Neural cell (in vitro differentiated cells): ENCODE data around the gene CKB.

Experiments used
- EP300 ChIP-seq: fragments of 450-650 bp; conservative IDR thresholded peaks from 2 replicates; pipeline ENCODE4 v1.6.1; 2014; ENCODE audit warnings: antibody characterized with exemption, mild to moderate bottlenecking, moderate library complexity; ENCODE audit not compliant: poor library complexity, severe bottlenecking
- EZH2 ChIP-seq: fragments of 200-600, 300-800 bp; shearing (Covaris generic), sonication (generic); IDR thresholded peaks from 2 replicates; pipeline ENCODE4 v1.6.1; 2014; ENCODE audit warnings: antibody characterized with exemption, low read length, borderline replicate concordance, mild to moderate bottlenecking; ENCODE audit not compliant: insufficient read depth, poor library complexity, severe bottlenecking
- MXI1 ChIP-seq: fragments of 450-650 bp; conservative IDR thresholded peaks from 2 replicates; pipeline ENCODE4 v1.6.1; 2014; ENCODE audit warnings: antibody characterized with exemption, mild to moderate bottlenecking; ENCODE audit not compliant: poor library complexity, severe bottlenecking
- POLR2AphosphoS5 ChIP-seq: IDR thresholded peaks from 2 replicates; pipeline ENCODE4 v1.6.1; 2012
- RAD21 ChIP-seq: fragments of 450-650 bp; conservative IDR thresholded peaks from 2 replicates; pipeline ENCODE4 v1.6.1; 2014; ENCODE audit warnings: antibody characterized with exemption, mild to moderate bottlenecking, moderate library complexity
- SMC3 ChIP-seq: fragments of 450-650 bp; conservative IDR thresholded peaks from 2 replicates; pipeline ENCODE4 v1.6.1; 2014; ENCODE audit warnings: antibody characterized with exemption, mild to moderate bottlenecking, moderate library complexity; ENCODE audit not compliant: poor library complexity
- TAF1 ChIP-seq: IDR thresholded peaks from 2 replicates; pipeline ENCODE4 v1.6.1; 2012; ENCODE audit warnings: low read depth
- TF ChIP-seq, protein P1 (sequence below): fragments of 450-650 bp; IDR thresholded peaks from 2 replicates; pipeline ENCODE4 v1.5.1; 2014; ENCODE audit warnings: antibody characterized with exemption, mild to moderate bottlenecking, moderate library complexity; ENCODE audit not compliant: poor library complexity, severe bottlenecking
- TF ChIP-seq, protein P2 (sequence below): IDR thresholded peaks from 2 replicates; pipeline ENCODE4 v1.6.1; 2012; ENCODE audit warnings: borderline replicate concordance

DNA sequence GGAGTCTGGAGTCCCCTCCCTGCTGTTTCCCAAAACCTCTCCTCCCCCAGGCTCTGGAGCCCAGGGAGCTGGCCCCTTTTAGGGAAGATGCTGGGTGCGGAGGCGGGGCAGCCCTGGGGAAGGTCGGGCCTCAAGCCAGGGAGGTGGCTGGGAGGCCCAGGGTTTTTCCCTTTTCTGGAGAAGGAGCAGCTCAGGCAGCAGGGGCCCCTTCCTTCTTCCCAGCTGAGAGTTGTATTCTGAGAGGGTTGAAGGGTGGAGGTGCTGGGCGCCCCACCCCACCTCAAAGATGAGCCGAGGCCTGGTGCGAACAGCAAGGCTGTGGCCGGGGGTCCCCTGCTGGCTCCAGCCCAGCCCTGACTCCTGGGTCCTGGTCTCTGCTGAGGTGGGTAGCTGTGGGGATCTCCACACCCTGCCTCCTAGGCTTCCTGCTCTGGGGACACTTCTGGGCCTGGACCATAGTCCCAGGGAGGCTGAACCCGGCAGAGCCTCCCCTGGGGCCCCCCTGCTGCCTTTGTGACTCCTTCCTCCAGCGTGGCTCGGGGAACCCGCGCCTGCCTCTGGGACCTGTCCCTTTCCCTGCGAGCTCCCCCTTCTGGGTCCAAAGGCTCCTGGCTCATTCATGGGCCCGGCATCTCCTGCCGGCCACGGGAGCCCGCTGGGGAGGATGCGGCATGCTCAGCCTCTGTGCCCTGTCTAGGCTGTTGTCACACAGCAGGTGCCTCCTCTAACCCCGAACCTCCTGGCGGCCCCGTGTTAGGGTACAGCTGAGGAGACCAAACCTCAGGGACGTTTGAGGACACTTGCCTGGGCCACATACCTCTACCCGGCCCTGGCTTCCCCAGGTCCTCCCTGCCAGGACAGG, 10.7 kb upstream of the CKB start:
- TF ChIP-seq POLR2AphosphoS5 (no peak), EP300 (no peak), MXI1 (no peak), TAF1 (no peak), EZH2 (no peak), RAD21 (no peak), SMC3 (no peak)
- TF ChIP-seq, protein P1, sequence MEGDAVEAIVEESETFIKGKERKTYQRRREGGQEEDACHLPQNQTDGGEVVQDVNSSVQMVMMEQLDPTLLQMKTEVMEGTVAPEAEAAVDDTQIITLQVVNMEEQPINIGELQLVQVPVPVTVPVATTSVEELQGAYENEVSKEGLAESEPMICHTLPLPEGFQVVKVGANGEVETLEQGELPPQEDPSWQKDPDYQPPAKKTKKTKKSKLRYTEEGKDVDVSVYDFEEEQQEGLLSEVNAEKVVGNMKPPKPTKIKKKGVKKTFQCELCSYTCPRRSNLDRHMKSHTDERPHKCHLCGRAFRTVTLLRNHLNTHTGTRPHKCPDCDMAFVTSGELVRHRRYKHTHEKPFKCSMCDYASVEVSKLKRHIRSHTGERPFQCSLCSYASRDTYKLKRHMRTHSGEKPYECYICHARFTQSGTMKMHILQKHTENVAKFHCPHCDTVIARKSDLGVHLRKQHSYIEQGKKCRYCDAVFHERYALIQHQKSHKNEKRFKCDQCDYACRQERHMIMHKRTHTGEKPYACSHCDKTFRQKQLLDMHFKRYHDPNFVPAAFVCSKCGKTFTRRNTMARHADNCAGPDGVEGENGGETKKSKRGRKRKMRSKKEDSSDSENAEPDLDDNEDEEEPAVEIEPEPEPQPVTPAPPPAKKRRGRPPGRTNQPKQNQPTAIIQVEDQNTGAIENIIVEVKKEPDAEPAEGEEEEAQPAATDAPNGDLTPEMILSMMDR: no peak
- TF ChIP-seq, protein P2, sequence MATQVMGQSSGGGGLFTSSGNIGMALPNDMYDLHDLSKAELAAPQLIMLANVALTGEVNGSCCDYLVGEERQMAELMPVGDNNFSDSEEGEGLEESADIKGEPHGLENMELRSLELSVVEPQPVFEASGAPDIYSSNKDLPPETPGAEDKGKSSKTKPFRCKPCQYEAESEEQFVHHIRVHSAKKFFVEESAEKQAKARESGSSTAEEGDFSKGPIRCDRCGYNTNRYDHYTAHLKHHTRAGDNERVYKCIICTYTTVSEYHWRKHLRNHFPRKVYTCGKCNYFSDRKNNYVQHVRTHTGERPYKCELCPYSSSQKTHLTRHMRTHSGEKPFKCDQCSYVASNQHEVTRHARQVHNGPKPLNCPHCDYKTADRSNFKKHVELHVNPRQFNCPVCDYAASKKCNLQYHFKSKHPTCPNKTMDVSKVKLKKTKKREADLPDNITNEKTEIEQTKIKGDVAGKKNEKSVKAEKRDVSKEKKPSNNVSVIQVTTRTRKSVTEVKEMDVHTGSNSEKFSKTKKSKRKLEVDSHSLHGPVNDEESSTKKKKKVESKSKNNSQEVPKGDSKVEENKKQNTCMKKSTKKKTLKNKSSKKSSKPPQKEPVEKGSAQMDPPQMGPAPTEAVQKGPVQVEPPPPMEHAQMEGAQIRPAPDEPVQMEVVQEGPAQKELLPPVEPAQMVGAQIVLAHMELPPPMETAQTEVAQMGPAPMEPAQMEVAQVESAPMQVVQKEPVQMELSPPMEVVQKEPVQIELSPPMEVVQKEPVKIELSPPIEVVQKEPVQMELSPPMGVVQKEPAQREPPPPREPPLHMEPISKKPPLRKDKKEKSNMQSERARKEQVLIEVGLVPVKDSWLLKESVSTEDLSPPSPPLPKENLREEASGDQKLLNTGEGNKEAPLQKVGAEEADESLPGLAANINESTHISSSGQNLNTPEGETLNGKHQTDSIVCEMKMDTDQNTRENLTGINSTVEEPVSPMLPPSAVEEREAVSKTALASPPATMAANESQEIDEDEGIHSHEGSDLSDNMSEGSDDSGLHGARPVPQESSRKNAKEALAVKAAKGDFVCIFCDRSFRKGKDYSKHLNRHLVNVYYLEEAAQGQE: no peak
